CD4-positive, alpha-beta T cell treated with Interleukin-10 for 1 hour (primary cell): ENCODE measurements around the gene XCL2.
"Not testable (repeated sequence)": the region's sequence is repeated elsewhere in the genome, so short reads cannot be mapped to it uniquely, and the experiment has no call there.

Source experiments
- DNase-seq: peaks from one replicate; pipeline ENCODE4 v3.0.0-alpha.2; 2020

Gene XCL2

DNA sequence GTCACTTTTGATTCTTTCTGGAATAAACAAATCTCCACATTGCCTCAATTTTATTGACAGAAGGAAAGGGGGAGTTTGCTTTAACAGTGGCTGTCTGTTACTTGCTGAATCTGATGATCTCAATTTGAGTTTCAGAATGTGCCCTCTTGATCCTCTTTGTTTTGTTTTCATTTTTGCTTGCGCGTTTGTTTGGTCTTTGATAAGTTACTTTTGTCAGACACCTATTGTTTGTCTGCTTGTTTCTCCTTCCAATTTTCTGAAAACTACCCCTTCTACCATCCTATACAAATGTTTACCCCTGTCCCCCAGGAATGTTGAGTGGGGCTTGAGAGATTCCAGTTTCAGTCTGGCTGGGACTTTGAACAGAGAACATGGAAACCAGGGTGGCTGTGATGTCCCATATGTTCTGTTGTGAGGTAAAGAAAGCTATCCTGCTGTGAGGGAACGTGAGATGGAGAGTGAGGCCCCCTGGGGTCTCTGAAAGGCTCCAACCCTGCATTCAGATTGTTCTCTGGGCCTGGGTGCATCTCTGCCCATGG, 11.8 kb upstream of the XCL2 start:
- DNase-seq: no peak

DNA sequence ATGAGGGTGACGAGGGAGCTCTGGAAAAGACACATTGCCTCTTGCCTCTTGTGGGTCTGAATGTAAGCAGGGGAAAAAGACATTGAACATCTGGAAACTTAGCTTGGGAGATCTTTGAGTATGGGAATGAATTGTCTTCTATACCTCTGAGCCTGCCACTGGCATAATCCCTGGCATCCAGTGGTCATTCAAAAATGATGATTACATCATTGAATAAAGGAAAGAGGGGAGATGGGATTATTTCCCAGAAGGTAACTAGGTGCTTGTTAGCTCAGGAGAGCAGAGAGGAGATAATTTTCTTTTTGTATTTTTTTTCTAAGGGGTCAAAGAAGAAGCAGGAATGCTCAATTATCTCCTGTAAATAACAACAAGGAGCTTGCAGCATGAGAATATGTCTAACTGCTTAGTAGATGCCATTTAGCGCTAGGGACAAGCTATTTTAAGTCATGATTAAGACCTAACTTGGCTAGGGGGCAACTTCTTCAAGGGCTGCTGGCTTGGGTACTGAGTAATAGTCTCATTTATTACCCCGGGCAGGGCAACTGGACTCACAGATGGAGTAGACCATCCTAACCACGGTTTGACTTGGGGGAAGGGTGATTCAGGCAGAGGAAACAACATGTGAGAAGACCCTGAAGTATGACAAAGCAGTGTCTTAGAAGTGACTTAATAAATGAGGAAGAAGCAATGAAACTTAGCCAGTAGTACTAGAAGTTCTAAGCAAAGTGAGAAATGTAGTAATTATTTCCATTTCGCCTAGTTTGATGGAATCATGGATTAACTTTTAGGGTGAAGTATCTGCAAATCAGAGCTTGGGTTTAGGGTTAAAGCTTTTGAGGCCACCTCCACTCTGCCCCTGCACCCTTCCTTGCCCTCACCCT, 11.0 kb upstream of the XCL2 start:
- DNase-seq: no peak

DNA sequence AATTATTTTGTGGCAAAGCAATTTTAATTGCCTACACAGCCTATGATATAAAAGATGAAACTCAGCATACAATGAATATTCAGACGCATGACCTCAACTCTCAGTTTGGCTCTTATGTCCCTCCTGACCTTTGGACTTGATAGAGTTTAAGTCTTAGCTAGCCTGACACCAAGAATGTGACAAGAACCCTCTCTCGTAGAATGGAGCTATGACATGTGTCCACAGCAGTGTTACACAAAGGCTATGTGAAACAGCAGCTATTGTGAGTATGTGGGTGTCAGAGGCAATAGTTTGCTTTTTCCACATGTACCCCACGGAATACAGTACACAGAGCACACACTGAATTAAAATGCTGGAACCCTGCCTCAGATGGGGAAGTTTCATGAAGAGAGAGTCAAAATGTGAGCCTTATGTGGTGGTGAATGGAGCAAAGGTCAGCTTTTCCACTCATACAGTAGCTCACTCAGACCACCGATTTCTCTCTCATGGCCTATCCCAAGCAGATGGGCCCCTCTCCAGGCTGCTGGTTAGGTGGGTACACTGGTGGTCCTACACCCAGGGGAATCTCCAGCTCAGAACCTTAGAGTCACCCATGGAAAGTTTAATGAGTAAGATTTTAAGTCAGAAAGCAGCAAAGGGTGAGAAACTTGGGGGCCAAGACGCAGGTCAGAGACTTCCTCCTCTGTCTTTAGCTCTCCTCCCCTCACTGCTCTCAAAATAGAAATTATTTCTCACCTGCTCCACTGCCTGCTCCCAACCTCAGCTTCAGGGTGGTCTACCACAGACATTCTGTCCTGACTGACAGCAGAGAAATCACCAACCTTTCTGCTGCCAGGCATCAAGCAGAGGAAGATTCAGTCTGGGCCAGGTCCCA, 10.1 kb upstream of the XCL2 start:
- DNase-seq: no peak

DNA sequence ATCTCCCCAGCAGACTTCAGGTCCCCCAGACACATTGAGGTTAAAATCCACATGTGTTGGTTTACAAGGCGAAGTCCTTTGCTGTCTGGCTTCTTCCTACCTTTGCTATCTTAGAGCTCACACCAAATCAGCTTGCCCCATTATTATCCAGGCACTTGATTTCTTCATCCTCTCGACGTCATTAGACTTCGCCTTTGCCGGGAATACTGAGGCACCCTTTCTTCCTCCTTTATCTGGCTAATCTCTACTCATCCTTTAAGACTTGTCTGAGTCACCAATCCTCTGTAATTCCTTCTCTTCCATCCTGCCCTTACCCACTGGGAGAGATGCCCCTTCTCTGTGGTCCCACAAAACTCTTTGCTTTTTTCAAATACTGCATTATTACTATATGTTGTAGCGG, 9.2 kb upstream of the XCL2 start:
- no peak for DNase-seq

DNA sequence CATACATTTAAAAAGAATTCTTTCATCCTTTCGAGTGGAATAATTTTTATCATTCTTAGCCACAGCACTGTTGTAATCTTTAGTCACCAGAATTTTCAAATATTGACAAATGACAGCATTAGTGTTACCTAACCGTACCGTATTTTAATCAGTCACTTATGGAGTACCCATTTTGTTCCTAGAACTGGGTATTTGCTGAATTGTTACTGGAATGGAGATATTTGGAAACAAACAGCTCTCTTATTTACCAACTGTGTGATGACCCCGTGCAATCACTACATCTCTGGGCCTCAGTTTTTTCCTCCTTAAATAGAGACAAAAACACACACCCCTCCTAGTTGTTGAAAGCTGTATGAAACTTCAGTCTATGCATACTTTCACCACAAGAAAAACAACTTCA, 7.9 kb upstream of the XCL2 start:
- no peak for DNase-seq

DNA sequence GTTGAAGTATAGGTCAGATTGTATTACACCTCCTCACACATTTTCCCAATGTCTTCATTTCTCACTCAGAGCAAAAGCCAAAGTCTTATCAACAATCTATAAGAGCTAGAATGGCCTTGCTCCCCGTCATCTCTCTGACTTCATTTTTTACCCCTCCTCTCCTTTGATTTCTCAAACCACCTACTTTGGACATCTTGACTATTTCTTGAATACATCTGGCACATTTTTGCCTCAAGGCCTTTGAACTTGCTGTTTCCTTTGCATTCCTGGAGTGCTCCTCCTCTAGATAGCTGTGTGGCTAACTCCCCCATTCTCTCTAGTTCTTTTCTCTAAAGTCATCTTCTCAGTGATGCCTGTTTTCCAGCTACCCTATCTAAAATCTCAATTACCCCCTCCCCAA, 7.2 kb upstream of the XCL2 start:
- DNase-seq: no peak

DNA sequence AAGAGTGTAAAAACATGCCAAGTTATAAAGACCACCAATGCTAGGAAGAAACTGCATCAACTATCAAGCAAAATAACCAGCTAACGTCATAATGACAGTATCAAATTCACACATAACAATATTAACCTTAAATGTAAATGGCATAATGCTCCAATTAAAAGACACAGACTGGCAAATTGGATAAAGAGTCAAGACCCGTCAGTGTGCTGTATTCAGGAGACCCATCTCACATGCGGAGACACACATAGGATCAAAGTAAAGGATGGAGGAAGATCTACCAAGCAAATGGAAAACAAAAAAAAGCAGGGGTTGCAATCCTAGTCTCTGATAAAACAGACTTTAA, 2.7 kb upstream of the XCL2 start:
- not testable (repeated sequence) for DNase-seq

DNA sequence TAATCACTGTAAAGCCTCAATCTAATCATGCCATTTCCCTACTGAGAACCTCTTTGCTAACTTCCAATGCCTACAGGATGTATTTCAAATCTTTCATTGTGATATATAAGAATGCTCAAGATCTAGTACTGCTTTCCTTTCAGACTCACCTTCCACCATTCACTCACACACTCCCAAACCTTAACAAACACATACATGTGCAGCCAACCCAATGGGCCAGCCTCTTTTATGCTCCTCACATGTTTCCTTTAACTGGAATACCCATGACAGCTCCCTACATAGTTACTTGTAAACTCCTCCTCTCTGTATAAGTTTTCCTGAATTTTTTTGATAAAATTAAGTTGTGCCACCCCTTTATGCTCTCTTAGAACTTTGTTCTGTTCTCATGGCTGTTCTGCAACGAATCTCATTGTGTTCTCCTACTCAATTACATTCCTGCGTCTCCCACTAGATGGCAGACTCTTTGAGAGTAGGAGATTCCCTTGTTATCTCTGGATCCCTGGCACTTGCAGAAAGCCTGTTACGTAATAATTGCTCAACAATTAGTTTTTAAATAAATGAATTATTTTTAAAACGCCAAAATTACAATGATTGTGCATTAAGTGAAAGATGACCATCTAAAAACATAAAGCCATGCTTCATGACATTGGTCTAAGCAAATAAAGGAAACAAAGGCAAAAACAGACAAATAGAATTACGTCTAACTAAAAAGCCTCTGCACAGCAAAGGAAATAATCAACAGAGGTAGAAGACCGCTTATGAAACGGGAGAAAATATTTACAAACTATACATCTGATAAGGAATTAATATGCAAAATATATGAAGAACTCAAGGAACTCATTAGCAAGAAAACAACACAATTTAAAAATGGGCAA, 2.1 kb upstream of the XCL2 start:
- DNase-seq: not testable (repeated sequence)

DNA sequence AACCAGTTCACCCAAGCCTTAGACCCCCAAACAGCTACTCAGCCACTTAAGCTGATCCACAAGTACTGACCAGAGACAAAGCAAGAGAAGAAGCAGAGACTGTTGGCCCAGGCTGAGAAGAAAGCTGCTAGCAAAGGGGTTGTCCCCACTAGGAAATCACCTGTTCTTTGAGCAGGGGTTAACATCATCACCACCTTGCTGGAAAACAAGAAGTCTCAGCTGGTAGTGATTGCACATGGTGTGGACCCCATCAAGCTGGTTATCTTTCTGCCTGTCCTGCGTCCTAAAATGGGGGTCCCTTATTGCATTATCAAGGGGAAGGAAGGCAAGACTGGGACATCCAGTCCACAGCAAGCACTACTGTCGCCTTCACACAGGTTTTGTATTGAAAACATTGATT, 819 bp downstream of the XCL2 start:
- DNase-seq: not testable (repeated sequence)

DNA sequence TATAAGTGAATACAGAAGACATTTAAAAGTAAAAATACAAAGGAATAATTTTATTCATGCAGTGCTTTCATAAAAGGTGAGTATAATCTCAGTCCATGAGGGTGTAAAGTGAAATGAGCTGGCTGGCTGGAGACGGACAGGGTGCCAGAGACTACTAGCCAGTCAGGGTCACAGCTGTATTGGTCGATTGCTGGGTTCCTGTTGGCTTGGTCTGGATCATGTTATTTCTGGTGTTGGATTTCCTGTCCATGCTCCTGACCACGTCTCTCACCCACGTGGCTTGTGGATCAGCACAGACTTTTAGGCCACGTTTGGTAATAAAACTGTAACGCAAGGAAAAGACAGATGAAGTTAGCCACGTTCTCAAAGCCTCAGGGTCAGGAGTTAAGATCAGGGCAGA, 3.0 kb downstream of the XCL2 start:
- DNase-seq: not testable (repeated sequence)

DNA sequence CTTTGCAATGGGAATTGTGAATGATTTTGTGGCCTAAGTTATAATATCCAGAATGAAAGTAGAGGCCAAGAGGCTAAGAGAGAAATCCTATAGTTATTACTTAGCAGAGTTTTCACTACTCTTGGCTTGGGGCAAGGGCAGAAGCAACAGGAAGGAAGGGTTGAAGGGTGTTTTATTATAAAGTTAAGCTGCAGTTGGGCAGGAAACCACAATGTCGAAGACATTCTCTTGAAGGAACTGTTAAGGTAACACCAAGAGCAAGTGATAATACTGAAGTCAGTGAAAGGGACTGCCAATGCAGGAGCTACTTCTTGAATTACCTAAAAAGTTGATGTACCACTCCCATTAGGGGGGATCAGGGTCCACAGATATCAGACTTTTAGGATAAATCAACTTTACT, 8.3 kb downstream of the XCL2 start:
- peak; percentile 62 for DNase-seq

DNA sequence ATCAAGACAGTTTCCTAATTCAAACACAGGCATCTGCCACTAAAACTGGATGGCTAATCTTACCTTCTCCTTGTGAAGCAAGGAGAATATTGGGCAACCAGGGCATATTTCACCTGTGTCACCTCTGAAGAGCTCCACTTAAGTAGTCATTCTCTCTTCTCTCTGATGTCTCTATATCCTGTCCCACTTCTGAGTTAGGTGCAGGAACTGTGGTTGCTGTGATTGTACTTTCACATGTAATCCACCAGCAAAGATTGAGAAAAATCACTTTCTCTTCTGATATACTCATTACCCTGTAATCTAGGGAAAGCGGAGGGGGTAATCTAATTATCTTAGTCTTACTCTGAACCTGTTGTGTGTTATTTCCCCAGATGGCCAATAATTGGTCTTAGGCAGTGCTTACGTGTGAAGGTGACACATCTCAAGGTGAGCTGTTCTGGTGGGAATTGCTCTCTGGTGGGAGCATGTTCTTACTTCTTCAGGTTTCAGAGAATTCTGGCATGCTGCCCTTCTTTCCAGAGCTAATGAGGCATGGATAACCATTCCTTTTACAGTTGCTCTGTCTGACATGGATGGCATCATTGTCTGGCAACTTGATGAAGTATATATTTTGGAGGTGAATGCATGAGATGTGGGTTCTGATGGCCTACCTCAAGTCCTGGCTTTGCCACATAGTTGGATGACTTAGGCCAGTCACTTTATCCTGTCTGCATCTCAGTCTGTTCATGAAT, 12.0 kb downstream of the XCL2 start:
- peak; percentile 48 for DNase-seq

DNA sequence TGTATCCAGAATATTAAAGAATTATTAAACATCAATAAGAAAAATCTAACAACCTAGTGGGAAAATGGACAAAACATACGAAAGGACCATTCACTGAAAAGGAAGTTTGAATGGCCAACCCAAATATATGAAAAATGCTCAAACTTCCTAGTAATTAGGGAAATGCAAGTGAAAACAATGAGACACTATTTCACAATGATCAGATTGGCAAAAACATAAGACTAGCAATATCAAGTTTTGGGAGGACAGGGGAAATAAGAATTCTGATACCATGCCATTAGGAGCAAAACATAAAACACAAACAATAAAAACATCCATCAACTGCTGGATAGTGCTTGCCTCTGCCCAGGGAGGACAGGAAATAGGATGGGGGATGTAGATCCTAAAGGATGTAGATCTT, 14.3 kb downstream of the XCL2 start:
- no peak for DNase-seq

DNA sequence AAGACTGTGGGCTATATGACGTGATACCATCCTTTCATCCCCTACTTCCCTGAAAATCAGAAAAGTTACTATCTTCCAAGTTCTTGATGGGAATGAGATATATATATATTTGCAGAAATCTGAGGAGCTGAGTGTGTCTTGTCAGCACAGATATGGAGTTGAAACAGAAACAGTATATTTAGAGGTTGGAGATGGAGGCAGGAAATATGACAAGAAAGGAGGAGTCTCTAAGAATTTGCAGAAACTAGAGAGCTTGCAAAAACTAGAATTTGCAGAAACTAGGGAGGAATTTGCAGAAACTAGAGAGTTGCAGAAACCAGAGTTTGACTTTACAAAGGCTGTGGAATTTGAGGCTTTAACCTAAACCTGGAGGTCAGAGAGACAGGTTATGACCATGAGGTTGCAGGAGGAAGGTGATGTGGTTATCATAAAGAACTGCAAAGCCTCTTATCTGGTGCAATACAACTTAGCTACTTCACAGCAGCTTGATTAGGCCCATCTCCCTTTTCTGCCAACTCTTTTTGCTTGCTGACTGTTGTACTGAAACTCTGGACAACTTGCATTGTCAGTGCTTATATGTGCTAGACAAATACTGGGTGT, 22.3 kb downstream of the XCL2 start:
- peak; percentile 21 for DNase-seq

DNA sequence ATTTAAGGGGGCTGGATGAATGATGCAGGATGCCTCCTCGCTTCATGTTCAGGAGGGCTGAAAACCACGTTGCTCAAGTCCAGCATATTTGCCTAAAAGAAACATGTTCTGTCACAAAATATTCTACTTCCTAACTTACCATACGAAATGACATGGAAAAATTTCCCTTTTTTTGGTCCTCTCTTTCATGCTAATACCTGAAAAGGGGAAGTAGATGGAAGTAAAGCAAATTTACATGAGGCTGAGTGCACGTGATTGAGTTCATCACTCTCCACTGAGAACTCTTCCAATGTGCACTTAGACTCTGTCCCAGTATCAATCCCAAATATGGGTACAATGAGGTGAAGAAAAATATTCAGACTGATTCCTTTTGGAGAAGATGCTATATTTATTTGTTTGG, 23.0 kb downstream of the XCL2 start:
- DNase-seq: no peak

DNA sequence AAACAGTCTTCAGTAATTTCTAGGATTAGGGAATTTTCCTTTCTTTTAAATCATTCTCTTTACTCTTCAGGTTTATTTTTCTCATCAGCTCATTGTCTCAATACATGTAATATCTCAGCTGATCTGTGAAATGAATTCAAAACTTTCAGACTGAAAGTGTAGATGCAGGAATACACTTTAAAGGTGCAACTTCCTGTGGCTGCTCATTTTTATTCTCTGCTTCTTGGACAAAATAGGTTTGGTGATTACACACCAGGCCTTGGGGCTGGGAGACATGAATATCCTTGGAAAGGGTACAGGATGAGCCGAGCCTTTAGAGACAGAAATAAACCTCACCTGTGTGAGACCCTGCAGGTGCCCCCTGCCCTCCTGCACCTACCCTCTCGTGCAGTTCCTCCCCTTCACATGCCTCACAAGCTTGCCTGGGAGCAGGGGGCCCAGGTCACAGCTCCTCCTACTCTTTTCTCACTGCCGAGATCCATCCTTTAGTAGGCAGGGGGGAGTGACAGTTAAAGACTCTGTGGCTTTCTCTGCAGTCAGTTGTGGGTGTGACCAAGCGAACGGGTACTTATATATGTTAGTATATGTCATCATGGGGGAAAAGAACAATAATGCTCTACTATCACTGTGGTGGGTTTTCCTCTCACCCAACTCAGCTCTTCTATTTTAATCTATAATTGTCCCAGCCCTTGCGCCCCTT, 23.6 kb downstream of the XCL2 start:
- DNase-seq: peak; percentile 57

DNA sequence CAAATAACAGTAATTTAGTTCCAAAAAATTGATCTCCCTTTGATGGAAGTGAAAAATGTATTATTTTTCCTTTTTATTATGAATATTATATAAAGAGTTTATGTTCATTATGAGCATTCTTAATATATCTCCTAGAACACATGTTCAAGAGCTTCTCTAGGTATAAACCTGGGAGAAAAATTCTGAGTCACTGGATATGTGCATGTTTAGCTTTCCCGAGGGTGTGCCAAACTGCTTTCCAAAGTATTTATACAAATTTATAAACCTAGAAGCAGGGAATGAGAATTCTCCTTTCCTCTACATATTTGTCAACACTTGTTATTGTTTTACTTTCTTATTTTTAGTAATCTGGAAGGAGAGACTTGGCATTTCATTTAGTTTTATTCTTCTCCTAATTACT, 25.0 kb downstream of the XCL2 start:
- no peak for DNase-seq

DNA sequence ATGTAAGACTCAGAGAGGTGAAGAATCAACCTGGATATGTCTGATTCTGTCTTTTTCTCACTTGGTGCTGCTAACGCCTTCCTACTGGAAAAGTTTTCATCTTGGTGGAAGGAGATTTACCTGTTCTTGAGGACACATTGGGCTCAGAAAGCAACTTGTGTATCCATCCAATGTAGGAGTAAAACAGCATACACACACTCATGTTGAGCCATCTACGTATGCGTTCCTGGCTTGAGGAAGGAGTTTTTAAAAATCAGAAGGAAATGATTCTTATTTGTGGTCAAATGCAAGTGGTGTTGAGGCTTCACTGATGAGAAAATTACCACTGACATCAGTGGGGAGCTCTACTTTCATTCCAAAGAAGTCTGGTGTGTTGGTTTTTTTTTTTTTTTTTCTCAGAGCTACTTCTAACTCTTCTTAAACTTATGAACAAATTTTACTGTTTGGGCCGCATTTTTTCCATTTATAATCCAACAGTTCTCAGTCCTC, 25.6 kb downstream of the XCL2 start:
- peak; percentile 14 for DNase-seq

DNA sequence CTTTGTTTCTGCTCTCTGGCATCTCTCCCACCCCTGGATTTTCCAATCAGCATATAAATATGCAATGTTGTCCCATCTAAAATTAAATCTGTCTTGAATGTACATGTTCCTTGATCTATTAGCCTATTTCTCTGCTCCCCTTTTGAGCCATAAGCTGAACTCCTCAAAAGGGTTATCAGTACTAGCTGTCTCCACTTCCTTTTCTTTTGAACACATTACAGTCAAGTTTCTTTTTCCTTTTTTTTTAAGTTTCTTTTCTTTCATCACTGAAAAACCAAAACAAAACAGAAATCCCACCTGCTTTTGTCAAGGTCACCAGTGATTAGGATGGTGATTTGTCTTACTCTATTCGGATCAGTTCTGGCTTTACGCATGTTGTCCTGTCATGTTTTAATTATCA, 29.3 kb downstream of the XCL2 start:
- peak; percentile 10 for DNase-seq

DNA sequence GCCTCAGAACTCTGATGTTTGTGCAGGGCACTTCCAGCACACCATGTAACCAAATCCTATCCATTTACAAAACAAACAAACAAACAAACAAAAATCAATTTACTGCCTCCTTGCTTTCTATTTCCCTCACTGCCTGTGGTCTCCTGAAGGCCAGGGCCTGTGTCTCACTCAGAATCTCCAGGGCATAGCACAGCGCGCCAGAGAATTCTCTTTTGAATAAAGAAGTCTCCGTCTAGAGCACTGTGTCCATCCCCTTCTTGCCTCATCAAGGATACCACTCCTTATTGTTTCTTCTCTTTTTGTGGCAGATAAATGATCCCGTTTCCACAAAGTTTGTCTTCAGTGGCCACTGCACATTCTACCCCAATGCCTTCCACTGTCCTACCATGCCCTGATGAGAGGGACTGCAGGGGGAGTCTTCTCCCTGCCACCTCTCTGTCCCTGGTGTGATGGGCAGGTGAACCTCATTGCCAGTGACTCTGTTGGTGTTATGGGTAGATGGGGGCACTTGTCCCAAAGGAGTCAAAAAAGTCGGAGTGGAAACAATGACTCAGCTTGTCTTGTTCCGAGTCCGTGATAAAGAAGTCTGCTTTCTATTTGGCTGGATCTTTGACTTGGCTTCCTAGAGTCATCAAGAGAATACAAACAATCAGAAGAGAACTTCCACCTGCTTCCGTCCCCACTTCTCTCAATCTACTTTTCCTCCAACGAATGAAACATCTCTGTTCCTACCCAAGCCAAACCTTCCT, 30.0 kb downstream of the XCL2 start:
- peak; percentile 11 for DNase-seq
